ENCODE measurements around the gene CABP2. TPM values are rescaled to one million over a fixed set of nuclear protein-coding genes. Genes with fewer than 3 reads are reported as not detected.

The CABP2 gene
- total RNA-seq, 1 experiment from 2014 or later: not detected

DNA sequence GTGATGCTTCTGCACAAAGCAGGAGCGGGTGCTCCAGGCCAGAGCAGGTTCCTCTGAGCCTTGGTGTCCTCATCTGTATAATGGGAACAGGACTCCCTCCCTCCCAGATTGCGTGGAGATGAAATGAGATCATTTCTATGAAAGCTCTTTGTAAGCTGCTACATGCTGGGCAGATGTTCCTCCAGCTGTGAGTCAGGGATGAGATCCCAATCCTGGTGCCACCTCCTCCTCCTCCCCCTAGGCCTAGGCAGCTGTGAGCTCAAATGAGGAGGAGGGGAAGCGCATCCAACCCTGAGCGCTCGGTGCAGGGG is 7.0 kb upstream of the CABP2 start:
- no peak for TF ChIP-seq EZH2 (IDR thresholded peaks at IDR 0.05; ENCODE audit: low read depth)
- TF ChIP-seq, protein P1, sequence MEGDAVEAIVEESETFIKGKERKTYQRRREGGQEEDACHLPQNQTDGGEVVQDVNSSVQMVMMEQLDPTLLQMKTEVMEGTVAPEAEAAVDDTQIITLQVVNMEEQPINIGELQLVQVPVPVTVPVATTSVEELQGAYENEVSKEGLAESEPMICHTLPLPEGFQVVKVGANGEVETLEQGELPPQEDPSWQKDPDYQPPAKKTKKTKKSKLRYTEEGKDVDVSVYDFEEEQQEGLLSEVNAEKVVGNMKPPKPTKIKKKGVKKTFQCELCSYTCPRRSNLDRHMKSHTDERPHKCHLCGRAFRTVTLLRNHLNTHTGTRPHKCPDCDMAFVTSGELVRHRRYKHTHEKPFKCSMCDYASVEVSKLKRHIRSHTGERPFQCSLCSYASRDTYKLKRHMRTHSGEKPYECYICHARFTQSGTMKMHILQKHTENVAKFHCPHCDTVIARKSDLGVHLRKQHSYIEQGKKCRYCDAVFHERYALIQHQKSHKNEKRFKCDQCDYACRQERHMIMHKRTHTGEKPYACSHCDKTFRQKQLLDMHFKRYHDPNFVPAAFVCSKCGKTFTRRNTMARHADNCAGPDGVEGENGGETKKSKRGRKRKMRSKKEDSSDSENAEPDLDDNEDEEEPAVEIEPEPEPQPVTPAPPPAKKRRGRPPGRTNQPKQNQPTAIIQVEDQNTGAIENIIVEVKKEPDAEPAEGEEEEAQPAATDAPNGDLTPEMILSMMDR (conservative IDR thresholded peaks at IDR 0.05): no peak
- intact Hi-C loops (cut with micrococcal nuclease; ENCODE audit: unreplicated experiment): no loop called here
- CTCF ChIA-PET: no interaction called here
- BruUV-seq (replicated peaks): no TSS peak
- Histone ChIP-seq H3K79me2 (ENCODE audit: low read depth) (no peaks in the 10 kb centered on the region), H3K4me3 (no peak overlapping the region), H3F3A (ENCODE audit: insufficient read depth, low read depth) (no peaks in the 10 kb centered on the region), H3K27ac (no peak overlapping the region), H4K20me1 (ENCODE audit: insufficient read depth) (no peaks in the 10 kb centered on the region), H3K4me1 (replicated peaks; ENCODE audit: insufficient read depth) (peaks cover 14% of the 10 kb centered on the region), H3K9me2 (ENCODE audit: insufficient read depth) (no peaks in the 10 kb centered on the region), H3K36me3 (ENCODE audit: low read depth) (no peaks in the 10 kb centered on the region), H3K27me3 (ENCODE audit: insufficient read depth, low read depth) (no peaks in the 10 kb centered on the region), H3K4me2 (no peak overlapping the region), H3K9me3 (ENCODE audit: insufficient read depth, low read depth) (peaks cover 28% of the 10 kb centered on the region; the same call in 1 of the 2 replicates), H2AFZ (no peak overlapping the region)
- POLR2A ChIA-PET (ENCODE audit: unreplicated experiment): no interaction called here
- no peak for DNase-seq

DNA sequence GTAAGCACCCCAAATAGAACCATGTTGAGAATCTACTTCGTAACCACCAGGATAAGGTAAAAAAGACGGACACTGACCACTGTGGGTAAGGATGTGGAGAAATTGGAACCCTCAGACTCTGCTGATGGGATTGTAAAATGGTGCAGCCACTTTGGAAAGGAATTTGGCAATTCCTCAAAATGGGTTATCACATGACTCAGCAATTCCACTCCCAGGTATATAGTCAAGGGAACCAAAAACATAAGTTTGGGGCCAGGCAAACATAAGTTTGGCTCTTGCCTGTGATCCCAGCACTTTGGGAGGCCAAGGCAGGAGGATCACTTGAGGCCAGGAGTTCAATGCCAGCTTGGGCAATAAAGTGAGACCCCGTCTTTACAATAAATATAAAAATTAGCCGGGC is 5.1 kb upstream of the CABP2 start:
- ChIA-PET CTCF (no interaction called here), POLR2A (ENCODE audit: unreplicated experiment) (no interaction called here)
- no peaks in the 10 kb centered on the region for H3K36me3 ChIP-seq (ENCODE audit: low read depth)
- H3K4me3 ChIP-seq: no peak overlapping the region
- H3K9me2 ChIP-seq (ENCODE audit: insufficient read depth): no peaks in the 10 kb centered on the region
- no peaks in the 10 kb centered on the region for H4K20me1 ChIP-seq (ENCODE audit: insufficient read depth)
- H3K27me3 ChIP-seq (ENCODE audit: insufficient read depth, low read depth): peaks cover 5% of the 10 kb centered on the region
- H2AFZ ChIP-seq: no peak overlapping the region
- H3K4me1 ChIP-seq (replicated peaks; ENCODE audit: insufficient read depth): peaks cover 14% of the 10 kb centered on the region
- no peak overlapping the region for H3K4me2 ChIP-seq
- no peak overlapping the region for H3K27ac ChIP-seq
- no peaks in the 10 kb centered on the region for H3F3A ChIP-seq (ENCODE audit: insufficient read depth, low read depth)
- no peak for DNase-seq
- intact Hi-C loops (cut with micrococcal nuclease; ENCODE audit: unreplicated experiment): no loop called here
- BruUV-seq (replicated peaks): no TSS peak
- no peak for TF ChIP-seq EZH2 (IDR thresholded peaks at IDR 0.05; ENCODE audit: low read depth)
- TF ChIP-seq, protein P1 (conservative IDR thresholded peaks at IDR 0.05): no peak
- peaks cover 12% of the 10 kb centered on the region; the same call in 1 of the 2 replicates for H3K9me3 ChIP-seq (ENCODE audit: insufficient read depth, low read depth)
- H3K79me2 ChIP-seq (ENCODE audit: low read depth): no peaks in the 10 kb centered on the region

DNA sequence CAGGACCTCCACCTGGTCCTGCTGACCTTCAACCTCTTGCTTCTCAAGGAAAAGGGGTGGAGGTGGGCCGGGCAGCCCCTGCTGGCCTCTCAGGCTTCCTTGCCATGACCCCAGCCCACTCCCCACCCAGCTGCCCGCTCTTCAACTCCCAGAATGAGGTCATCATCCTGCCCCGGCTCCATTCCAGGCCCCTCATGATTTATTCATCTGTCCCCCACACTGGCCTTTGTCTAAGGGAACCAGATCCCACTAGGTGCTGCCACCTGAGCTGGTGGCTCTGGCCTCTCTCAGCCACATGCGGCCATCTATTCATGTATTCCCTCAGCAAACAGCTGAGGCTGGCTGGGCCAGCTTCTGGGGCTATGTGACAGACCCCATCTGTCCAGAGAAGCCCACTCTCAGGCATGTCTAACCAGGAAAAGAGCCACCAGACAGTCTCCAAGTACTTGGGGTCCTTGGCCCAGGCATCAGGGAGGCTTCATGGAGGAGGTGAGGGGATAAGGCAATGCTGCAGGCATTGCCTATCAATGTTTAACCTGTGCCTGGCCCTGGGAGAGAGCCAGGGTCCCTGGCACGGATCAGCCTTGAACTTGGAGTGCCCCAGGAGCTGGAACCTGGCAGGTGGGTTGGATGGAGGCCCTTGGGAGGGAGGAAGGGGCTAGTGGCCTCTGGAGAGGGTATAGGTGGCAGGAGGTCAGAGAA is 2.2 kb upstream of the CABP2 start:
- Histone ChIP-seq H2AFZ (no peak overlapping the region), H3K27me3 (ENCODE audit: insufficient read depth, low read depth) (peaks cover 18% of the 10 kb centered on the region), H3K79me2 (ENCODE audit: low read depth) (no peaks in the 10 kb centered on the region), H3K4me3 (no peak overlapping the region), H3K4me2 (no peak overlapping the region), H3K4me1 (replicated peaks; ENCODE audit: insufficient read depth) (peaks cover 14% of the 10 kb centered on the region), H3K27ac (no peak overlapping the region), H3K9me2 (ENCODE audit: insufficient read depth) (no peaks in the 10 kb centered on the region), H3F3A (ENCODE audit: insufficient read depth, low read depth) (no peaks in the 10 kb centered on the region), H3K9me3 (ENCODE audit: insufficient read depth, low read depth) (0 out of 2 replicates have a peak, but pooled peaks cover 6% of the 10 kb centered on the region), H3K36me3 (ENCODE audit: low read depth) (no peaks in the 10 kb centered on the region), H4K20me1 (ENCODE audit: insufficient read depth) (no peaks in the 10 kb centered on the region)
- BruUV-seq (replicated peaks): no TSS peak
- ChIA-PET CTCF (no interaction called here), POLR2A (ENCODE audit: unreplicated experiment) (no interaction called here)
- intact Hi-C loops (cut with micrococcal nuclease; ENCODE audit: unreplicated experiment): no loop called here
- TF ChIP-seq EZH2 (IDR thresholded peaks at IDR 0.05; ENCODE audit: low read depth): no peak
- TF ChIP-seq, protein P1 (conservative IDR thresholded peaks at IDR 0.05): no peak
- no peak for DNase-seq

All from PC-9 (cell line).